ENCODE results near the gene CAMSAP2.

DNA sequence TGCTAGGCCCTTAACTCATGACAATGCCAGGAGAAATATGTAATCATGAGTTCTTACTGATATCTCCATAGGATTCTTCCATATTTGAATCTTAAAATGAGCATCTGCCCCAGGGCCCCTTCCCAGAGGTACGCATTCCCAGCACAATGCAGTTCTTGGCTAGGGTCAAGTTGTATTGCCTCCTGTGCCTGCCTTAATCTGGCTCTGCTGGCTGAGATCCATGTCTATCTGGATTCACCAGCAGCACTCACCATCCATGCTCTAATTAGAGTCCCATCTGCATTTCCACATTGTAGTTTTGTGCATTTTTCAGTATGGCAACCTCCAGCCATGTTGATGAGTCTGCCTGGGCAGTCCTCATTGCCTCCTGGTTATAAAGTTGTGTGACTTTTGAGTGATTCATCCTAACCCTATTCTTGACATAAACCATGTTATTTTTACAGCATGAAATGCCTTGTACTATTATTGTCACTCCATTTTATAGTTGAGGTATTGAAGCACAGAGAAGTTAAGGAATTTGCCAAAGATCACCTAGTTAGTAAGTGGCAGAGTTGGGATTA lies 55.9 kb downstream of the CAMSAP2 start:
- TF ChIP-seq GATA2 (IDR thresholded peaks at IDR 0.05; ENCODE audit: low read depth, low read length) (no peak), GATA3 (IDR thresholded peaks at IDR 0.05; ENCODE audit: low read depth, low read length) (no peak)
